Measurements from ENCODE around the gene WNK2. TPM values are rescaled to one million over a fixed set of nuclear protein-coding genes. Genes with fewer than 3 reads are reported as not detected.
A peak's percentile ranks its signal among the peaks of the same experiment; 100 is the strongest.

WNK2 gene
- total and polyA plus RNA-seq, 4 donors, result 0.13 to 3.7 (median 2.9) TPM

DNA sequence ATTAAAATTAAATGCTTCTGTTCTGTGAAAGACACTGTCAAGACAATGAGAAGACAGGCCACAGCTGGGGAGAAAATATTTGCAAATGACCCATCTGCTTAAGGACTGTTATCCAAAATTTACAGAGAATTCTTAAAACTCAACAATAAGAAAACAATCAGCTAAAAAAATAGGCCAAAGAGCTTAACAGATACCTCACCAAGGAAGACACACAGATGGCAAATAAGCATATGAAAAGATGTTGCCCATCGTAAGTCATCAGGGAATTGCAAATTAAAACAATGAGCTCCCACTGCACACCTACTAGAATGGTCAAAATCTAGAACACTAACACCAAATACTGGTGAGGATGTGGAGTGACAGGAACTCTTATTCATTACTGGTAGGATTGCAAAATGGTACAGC lies 10.3 kb downstream of the WNK2 start:
- no peaks in the 10 kb centered on the region for H3K27me3 ChIP-seq (ENCODE audit: control insufficient read depth in 1 of 2, insufficient read depth in 2 of 2, low read length in 1 of 2)
- H3K27ac ChIP-seq (ENCODE audit: low read depth in 1 of 2, low read length in 2 of 2), result no peak overlapping the region
- DNase-seq (no peak), ATAC-seq (ENCODE audit: low FRiP score) (no peak)
- WGBS, 2 donors, result 93 to 97% methylated on average over 1 of the region's 1 CpG
- H3K9me3 ChIP-seq (ENCODE audit: control insufficient read depth, low read length), result no peaks in the 10 kb centered on the region
- H3K4me1 ChIP-seq (ENCODE audit: control insufficient read depth in 1 of 2, insufficient read depth in 2 of 2, low read length in 2 of 2), result no peaks in the 10 kb centered on the region
- intact Hi-C loops (cut with DNase I), result no loop called here
- no peaks in the 10 kb centered on the region for H3K36me3 ChIP-seq (ENCODE audit: control insufficient read depth in 1 of 2, insufficient read depth in 2 of 2, low read length in 1 of 2)
- H3K4me3 ChIP-seq (ENCODE audit: low read length in 2 of 2), result no peak overlapping the region

DNA sequence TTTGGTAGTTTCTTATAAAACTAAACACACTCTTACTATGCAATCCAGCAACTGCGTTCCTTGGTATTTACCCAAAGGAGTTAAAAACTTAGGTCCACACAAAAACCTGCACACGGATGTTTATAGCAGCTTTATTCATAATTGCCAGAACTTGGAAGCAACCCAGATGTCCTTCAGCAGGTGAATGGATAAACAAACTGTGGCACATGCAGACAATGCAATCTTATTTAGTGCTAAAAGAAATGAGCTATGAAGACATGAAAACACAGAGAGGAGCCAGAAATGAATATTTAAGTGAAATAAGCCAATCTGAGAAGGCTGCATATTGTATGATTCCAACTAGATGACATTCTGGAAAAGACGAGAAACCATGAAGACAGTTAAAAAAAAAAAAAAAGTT lies 10.7 kb downstream of the WNK2 start:
- no peak for ATAC-seq (ENCODE audit: low FRiP score)
- intact Hi-C loops (cut with DNase I), result no loop called here
- H3K4me3 ChIP-seq (ENCODE audit: low read length in 2 of 2), result no peak overlapping the region
- H3K27ac ChIP-seq (ENCODE audit: low read depth in 1 of 2, low read length in 2 of 2), result no peak overlapping the region
- 64% methylated on average over 3 of the region's 3 CpGs for WGBS, 2 donors
- no peaks in the 10 kb centered on the region for H3K9me3 ChIP-seq (ENCODE audit: control insufficient read depth, low read length)
- no peaks in the 10 kb centered on the region for H3K4me1 ChIP-seq (ENCODE audit: control insufficient read depth in 1 of 2, insufficient read depth in 2 of 2, low read length in 2 of 2)
- H3K27me3 ChIP-seq (ENCODE audit: control insufficient read depth in 1 of 2, insufficient read depth in 2 of 2, low read length in 1 of 2), result no peaks in the 10 kb centered on the region
- H3K36me3 ChIP-seq (ENCODE audit: control insufficient read depth in 1 of 2, insufficient read depth in 2 of 2, low read length in 1 of 2), result no peaks in the 10 kb centered on the region
- DNase-seq, result no peak

DNA sequence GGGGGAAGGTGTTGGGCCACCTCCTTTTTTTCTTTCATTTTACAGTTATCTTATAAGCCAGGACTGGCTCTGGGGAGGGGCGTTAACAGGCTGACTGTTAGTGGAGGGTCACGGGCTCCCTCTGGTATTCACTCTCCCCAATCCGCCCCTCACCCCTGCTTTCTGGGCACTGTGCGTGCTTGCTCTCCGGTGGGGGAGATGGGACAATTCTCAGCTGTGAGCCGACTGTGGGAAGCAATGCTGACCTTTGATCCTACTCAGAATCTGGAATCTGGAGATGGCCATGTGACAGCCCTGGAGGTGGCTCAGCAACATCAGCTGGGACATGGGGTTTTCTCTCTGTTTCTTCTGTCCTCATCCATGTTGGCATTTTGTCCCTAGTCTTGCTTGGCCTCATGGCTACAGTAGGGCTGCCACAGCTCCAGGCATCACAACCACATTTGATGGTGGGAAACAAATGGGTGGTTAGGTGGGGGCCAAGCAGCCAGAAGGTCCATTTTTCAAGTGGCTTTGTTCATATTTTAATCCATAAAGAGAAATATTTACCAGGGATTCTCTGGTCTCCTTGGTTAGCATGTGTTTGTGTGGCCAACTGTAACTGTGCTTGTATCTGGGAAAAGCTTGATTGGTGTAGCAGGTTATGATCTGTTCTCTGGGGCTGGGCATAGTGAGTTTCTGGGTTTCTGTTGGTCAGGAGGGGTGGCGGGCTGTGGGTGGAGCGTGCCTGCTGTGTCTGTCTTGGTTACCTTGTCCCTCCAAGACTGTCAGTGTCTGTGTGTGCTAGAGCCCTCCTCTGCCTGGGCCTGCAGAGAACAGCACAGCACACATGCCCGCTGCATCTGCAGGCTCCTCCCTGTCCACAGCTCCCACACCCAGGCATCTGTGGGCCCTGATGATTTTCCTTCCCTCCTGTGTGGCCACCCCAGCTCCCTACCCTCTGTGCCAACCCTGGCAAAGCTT lies 12.4 kb downstream of the WNK2 start:
- intact Hi-C loops (cut with DNase I), result no loop called here
- no peaks in the 10 kb centered on the region for H3K27me3 ChIP-seq (ENCODE audit: control insufficient read depth in 1 of 2, insufficient read depth in 2 of 2, low read length in 1 of 2)
- H3K9me3 ChIP-seq (ENCODE audit: control insufficient read depth, low read length), result no peaks in the 10 kb centered on the region
- no peaks in the 10 kb centered on the region for H3K4me1 ChIP-seq (ENCODE audit: control insufficient read depth in 1 of 2, insufficient read depth in 2 of 2, low read length in 2 of 2)
- no peak for ATAC-seq (ENCODE audit: low FRiP score)
- no peaks in the 10 kb centered on the region for H3K36me3 ChIP-seq (ENCODE audit: control insufficient read depth in 1 of 2, insufficient read depth in 2 of 2, low read length in 1 of 2)
- 94% methylated on average over 9 of the region's 9 CpGs for WGBS, 2 donors
- no peak overlapping the region for H3K4me3 ChIP-seq (ENCODE audit: low read length in 2 of 2)
- peak in 1 of 2 donors; percentile 51 for DNase-seq
- no peak overlapping the region for H3K27ac ChIP-seq (ENCODE audit: low read depth in 1 of 2, low read length in 2 of 2)

DNA sequence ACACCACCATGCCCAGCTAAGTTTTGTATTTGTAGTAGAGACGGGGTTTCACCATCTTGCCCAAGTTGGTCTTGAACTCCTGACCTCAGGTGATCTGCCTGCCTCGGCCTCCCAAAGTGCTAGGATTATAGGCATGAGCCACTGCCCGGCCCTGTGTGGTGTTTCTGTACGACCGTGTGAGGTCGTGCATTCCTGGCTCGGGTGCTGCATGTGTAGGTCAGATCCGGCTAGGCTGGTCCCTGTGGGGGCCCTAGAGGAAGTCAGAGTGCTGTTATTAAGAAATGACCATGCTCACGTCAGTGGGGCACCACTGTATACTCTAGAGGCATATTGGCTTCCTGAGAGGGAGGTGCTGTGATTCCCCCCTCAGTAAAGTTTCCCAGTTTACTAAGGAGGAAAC lies 13.7 kb downstream of the WNK2 start:
- 85% methylated on average over 9 of the region's 9 CpGs for WGBS, 2 donors
- no peaks in the 10 kb centered on the region for H3K9me3 ChIP-seq (ENCODE audit: control insufficient read depth, low read length)
- no peaks in the 10 kb centered on the region for H3K4me1 ChIP-seq (ENCODE audit: control insufficient read depth in 1 of 2, insufficient read depth in 2 of 2, low read length in 2 of 2)
- no peaks in the 10 kb centered on the region for H3K36me3 ChIP-seq (ENCODE audit: control insufficient read depth in 1 of 2, insufficient read depth in 2 of 2, low read length in 1 of 2)
- no peak overlapping the region for H3K4me3 ChIP-seq (ENCODE audit: low read length in 2 of 2)
- no peak overlapping the region for H3K27ac ChIP-seq (ENCODE audit: low read depth in 1 of 2, low read length in 2 of 2)
- intact Hi-C loops (cut with DNase I), result no loop called here
- no peaks in the 10 kb centered on the region for H3K27me3 ChIP-seq (ENCODE audit: control insufficient read depth in 1 of 2, insufficient read depth in 2 of 2, low read length in 1 of 2)
- DNase-seq (peak in 1 of 2 donors; percentile 41), ATAC-seq (ENCODE audit: low FRiP score) (no peak)

DNA sequence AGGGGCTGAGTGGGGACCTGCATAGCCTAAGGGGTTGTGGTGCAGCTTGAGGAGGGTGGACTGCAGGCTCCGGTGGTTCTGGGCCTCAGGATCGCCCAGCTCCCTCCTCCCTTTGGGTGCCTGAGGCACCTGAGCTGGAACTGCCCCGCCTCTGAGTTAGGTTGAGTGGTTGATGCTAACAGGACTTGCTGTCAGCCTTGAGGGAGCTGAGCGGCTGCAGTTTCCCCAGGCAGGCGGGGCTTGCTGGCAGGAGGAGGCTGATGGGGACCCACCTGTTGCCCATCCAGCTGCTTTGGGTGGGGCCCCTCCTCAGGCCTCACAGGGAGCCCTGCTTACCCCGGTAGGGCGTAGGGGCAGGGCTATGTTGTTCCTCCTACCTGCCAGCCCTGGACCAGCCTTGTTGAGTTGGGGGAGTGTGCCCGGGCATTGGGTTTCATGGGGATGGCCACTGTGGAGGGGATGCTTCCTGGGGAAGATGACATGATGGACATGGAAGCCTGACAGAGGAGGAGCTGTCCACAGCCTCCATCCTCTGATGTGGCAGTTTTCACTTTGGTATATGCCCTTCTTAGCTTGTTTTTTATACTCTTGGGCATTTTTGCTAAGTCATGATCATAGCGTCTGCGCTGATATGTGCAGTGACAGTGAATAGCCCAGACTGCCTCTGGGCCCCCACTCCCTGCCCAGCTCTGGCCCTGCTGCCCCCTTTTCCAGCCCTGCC lies 14.3 kb downstream of the WNK2 start:
- no peaks in the 10 kb centered on the region for H3K36me3 ChIP-seq (ENCODE audit: control insufficient read depth in 1 of 2, insufficient read depth in 2 of 2, low read length in 1 of 2)
- H3K4me3 ChIP-seq (ENCODE audit: low read length in 2 of 2), result no peak overlapping the region
- no peaks in the 10 kb centered on the region for H3K9me3 ChIP-seq (ENCODE audit: control insufficient read depth, low read length)
- intact Hi-C loops (cut with DNase I), result no loop called here
- H3K4me1 ChIP-seq (ENCODE audit: control insufficient read depth in 1 of 2, insufficient read depth in 2 of 2, low read length in 2 of 2), result no peaks in the 10 kb centered on the region
- WGBS, 2 donors, result 81 to 90% methylated on average over 10 of the region's 10 CpGs
- no peaks in the 10 kb centered on the region for H3K27me3 ChIP-seq (ENCODE audit: control insufficient read depth in 1 of 2, insufficient read depth in 2 of 2, low read length in 1 of 2)
- no peak for ATAC-seq (ENCODE audit: low FRiP score)
- DNase-seq, result peak in 1 of 2 donors; percentile 57
- no peak overlapping the region for H3K27ac ChIP-seq (ENCODE audit: low read depth in 1 of 2, low read length in 2 of 2)

DNA sequence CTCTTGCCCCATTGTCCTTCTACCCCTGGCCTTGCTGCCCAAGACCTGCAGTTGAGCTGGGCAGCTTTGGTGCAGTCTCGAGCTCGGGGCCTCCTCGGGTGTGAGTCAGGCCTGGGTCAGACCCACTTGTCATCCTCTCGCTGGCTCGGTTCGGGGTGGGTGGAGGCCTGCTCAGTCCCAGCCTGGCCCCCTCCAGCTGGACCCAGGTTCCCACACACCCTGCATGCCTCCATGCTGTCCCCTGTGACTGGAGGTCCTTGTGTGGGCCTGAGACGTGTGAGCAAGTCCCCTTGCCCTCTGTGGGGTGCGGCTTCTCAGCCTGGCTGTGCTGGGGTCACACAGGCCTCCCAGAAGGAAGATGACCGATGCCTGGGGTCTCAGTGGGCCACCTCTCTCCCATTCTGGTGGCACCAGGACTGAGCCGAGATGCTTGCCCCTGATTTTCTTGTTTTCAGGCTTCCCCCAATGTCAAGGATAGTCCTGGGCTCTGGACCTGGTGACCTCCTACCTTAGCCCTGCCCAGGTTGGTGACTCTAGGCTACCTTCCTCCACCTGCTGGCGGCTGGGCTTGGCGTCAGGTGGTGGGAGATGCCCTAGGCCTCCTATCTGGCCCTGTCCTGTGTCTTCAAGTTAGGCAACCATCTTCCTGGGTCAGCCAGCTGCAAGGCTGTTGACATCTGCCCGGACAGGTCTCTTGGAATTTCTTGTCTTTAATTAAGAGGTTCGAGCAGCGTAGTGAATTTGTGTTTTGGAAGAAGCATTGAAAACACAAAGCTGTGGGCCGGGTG lies 15.1 kb downstream of the WNK2 start:
- Histone ChIP-seq H3K9me3 (ENCODE audit: control insufficient read depth, low read length) (no peaks in the 10 kb centered on the region), H3K36me3 (ENCODE audit: control insufficient read depth in 1 of 2, insufficient read depth in 2 of 2, low read length in 1 of 2) (no peaks in the 10 kb centered on the region), H3K27ac (ENCODE audit: low read depth in 1 of 2, low read length in 2 of 2) (no peak overlapping the region), H3K27me3 (ENCODE audit: control insufficient read depth in 1 of 2, insufficient read depth in 2 of 2, low read length in 1 of 2) (no peaks in the 10 kb centered on the region), H3K4me3 (ENCODE audit: low read length in 2 of 2) (no peak overlapping the region), H3K4me1 (ENCODE audit: control insufficient read depth in 1 of 2, insufficient read depth in 2 of 2, low read length in 2 of 2) (no peaks in the 10 kb centered on the region)
- ATAC-seq (ENCODE audit: low FRiP score) (no peak), DNase-seq (peak in 1 of 2 donors; percentile 69)
- 91 to 93% methylated on average over 16 of the region's 16 CpGs for WGBS, 2 donors
- intact Hi-C loops (cut with DNase I), result no loop called here

DNA sequence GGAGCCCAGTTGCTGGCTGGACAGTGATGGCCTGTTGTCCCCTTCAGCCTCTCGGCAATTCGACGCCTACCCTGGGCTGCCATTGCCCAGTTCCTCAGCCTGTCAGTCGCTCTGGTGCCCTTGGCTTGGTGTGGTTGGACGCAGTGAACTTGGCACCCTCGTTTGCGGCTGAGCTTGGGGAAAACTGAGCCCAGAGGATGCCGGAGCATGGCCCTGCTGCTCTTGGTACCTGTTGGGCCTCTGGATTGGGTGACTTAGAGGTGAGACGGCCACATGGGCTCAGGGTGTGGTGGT lies 16.5 kb downstream of the WNK2 start:
- 87 to 92% methylated on average over 9 of the region's 9 CpGs for WGBS, 2 donors
- Histone ChIP-seq H3K27me3 (ENCODE audit: control insufficient read depth in 1 of 2, insufficient read depth in 2 of 2, low read length in 1 of 2) (no peaks in the 10 kb centered on the region), H3K4me3 (ENCODE audit: low read length in 2 of 2) (no peak overlapping the region), H3K36me3 (ENCODE audit: control insufficient read depth in 1 of 2, insufficient read depth in 2 of 2, low read length in 1 of 2) (no peaks in the 10 kb centered on the region), H3K4me1 (ENCODE audit: control insufficient read depth in 1 of 2, insufficient read depth in 2 of 2, low read length in 2 of 2) (no peaks in the 10 kb centered on the region), H3K9me3 (ENCODE audit: control insufficient read depth, low read length) (no peaks in the 10 kb centered on the region), H3K27ac (ENCODE audit: low read depth in 1 of 2, low read length in 2 of 2) (no peak overlapping the region)
- DNase-seq (peak in 1 of 2 donors; percentile 48), ATAC-seq (ENCODE audit: low FRiP score) (no peak)
- intact Hi-C loops (cut with DNase I), result no loop called here

DNA sequence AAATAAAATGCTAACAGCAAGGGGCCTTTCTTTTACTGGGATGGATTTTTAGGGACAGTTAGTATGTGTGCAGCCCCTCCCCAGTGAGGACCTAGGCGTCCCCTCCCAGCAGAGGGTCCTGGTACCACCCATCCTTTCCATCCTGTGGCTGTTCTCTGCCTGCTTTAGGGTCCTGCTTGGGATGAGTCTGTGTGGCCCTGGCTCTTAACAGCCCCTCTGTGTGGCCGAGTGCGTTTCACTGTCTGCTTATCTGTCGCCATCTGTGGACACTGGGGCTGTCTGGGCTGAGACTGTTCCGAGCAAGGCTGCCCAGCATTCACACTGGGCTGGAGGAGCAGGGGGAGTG lies 17.0 kb downstream of the WNK2 start:
- DNase-seq, result peak in 1 of 2 donors; percentile 49
- Histone ChIP-seq H3K9me3 (ENCODE audit: control insufficient read depth, low read length) (no peaks in the 10 kb centered on the region), H3K4me1 (ENCODE audit: control insufficient read depth in 1 of 2, insufficient read depth in 2 of 2, low read length in 2 of 2) (no peaks in the 10 kb centered on the region), H3K36me3 (ENCODE audit: control insufficient read depth in 1 of 2, insufficient read depth in 2 of 2, low read length in 1 of 2) (no peaks in the 10 kb centered on the region), H3K27ac (ENCODE audit: low read depth in 1 of 2, low read length in 2 of 2) (no peak overlapping the region), H3K27me3 (ENCODE audit: control insufficient read depth in 1 of 2, insufficient read depth in 2 of 2, low read length in 1 of 2) (no peaks in the 10 kb centered on the region), H3K4me3 (ENCODE audit: low read length in 2 of 2) (no peak overlapping the region)
- ATAC-seq (ENCODE audit: low FRiP score), result no peak
- intact Hi-C loops (cut with DNase I), result no loop called here
- WGBS, 2 donors, result 93 to 97% methylated on average over 5 of the region's 5 CpGs
